ENCODE results near the gene AGBL1. TPM values are rescaled to one million over a fixed set of nuclear protein-coding genes. Genes with fewer than 3 reads are reported as not detected.

AGBL1 gene
- total and polyA plus RNA-seq, 9 donors: under 0.01 to 0.02 TPM; not detected in 7

- TF ChIP-seq CTCF (IDR thresholded peaks at IDR 0.05) (no peak), POLR2A (IDR thresholded peaks at IDR 0.05) (no peak), EP300 (IDR thresholded peaks at IDR 0.05) (no peak)
- H3K36me3 ChIP-seq: no peaks in the 10 kb centered on the region
- H3K27ac ChIP-seq: no peak overlapping the region
- H3K4me1 ChIP-seq (ENCODE audit: insufficient read depth): no peaks in the 10 kb centered on the region
- 65 to 81% (median 78%) methylated on average over 2 of the region's 2 CpGs for WGBS, 3 donors
- intact Hi-C loops (cut with DNase I): no loop called here
- no peak overlapping the region for H3K4me3 ChIP-seq
- no peaks in the 10 kb centered on the region for H3K27me3 ChIP-seq
- no peaks in the 10 kb centered on the region for H3K9me3 ChIP-seq
- no peak for DNase-seq
Observed at GRCh38 chr15:86162641-86163040, 83.0 kb downstream of the AGBL1 start.

- no peak overlapping the region for H3K4me3 ChIP-seq
- no peaks in the 10 kb centered on the region for H3K4me1 ChIP-seq (ENCODE audit: insufficient read depth)
- no peaks in the 10 kb centered on the region for H3K36me3 ChIP-seq
- no peak overlapping the region for H3K27ac ChIP-seq
- no peaks in the 10 kb centered on the region for H3K9me3 ChIP-seq
- TF ChIP-seq POLR2A (IDR thresholded peaks at IDR 0.05) (no peak), EP300 (IDR thresholded peaks at IDR 0.05) (no peak), CTCF (IDR thresholded peaks at IDR 0.05) (no peak)
- 21 to 33% (median 24%) methylated on average over 2 of the region's 2 CpGs for WGBS, 3 donors
- H3K27me3 ChIP-seq: no peaks in the 10 kb centered on the region
- intact Hi-C loops (cut with DNase I): no loop called here
- no peak for DNase-seq
Observed at GRCh38 chr15:86163816-86164215, 84.1 kb downstream of the AGBL1 start.

- 21 to 26% (median 26%) methylated on average over 8 of the region's 8 CpGs for WGBS, 3 donors
Observed at GRCh38 chr15:86164232-86164898, 84.7 kb downstream of the AGBL1 start.

More at GRCh38 chr15:86164232-86164898, 84.7 kb downstream of the AGBL1 start:
- TF ChIP-seq EP300 (IDR thresholded peaks at IDR 0.05): no peak
- no peak for TF ChIP-seq POLR2A (IDR thresholded peaks at IDR 0.05)
- TF ChIP-seq CTCF (IDR thresholded peaks at IDR 0.05): no peak
- Histone ChIP-seq H3K27me3 (no peaks in the 10 kb centered on the region), H3K4me1 (ENCODE audit: insufficient read depth) (no peaks in the 10 kb centered on the region), H3K9me3 (no peaks in the 10 kb centered on the region), H3K4me3 (no peak overlapping the region), H3K27ac (no peak overlapping the region), H3K36me3 (no peaks in the 10 kb centered on the region)
- DNase-seq: no peak
- intact Hi-C loops (cut with DNase I): no loop called here
